Activated naive CD4-positive, alpha-beta T cell treated with anti-CD3 and anti-CD28 coated beads, Interleukin-2, amount 50 U/mL, for 16 hours (primary cell): ENCODE measurements around the gene LTBP1.
"Not testable (repeated sequence)": the region's sequence is repeated elsewhere in the genome, so short reads cannot be mapped to it uniquely, and the experiment has no call there.

Experiments
- DNase-seq: peaks from one replicate; pipeline ENCODE4 v3.0.0-alpha.2; 2020

Gene LTBP1

GRCh38 chr2:32946314-32947075 is at the start of gene LTBP1:
Gene LTBP1 (plus strand): TSS chr2:32946953. CDS start chr2:32947325, 372 bp downstream.
- peak; percentile 50 for DNase-seq

- no peak for DNase-seq
Measured at GRCh38 chr2:32900246-32900973, 46.3 kb upstream of the LTBP1 start.

- DNase-seq = no peak
Measured at GRCh38 chr2:32901313-32901712, 45.4 kb upstream of the LTBP1 start.

- no peak for DNase-seq
Measured at GRCh38 chr2:32902174-32902573, 44.6 kb upstream of the LTBP1 start.

GRCh38 chr2:32902986-32903385 is 43.8 kb upstream of the LTBP1 start:
- DNase-seq = no peak

GRCh38 chr2:32904074-32904473 is 42.7 kb upstream of the LTBP1 start:
- DNase-seq = no peak

- DNase-seq = no peak
Measured at GRCh38 chr2:32904751-32905150, 42.0 kb upstream of the LTBP1 start.

- no peak for DNase-seq
Measured at GRCh38 chr2:32905270-32905669, 41.5 kb upstream of the LTBP1 start.

- no peak for DNase-seq
Measured at GRCh38 chr2:32910883-32911598, 35.7 kb upstream of the LTBP1 start.

GRCh38 chr2:32915694-32916093 is 31.1 kb upstream of the LTBP1 start:
- no peak for DNase-seq

GRCh38 chr2:32918774-32919173 is 28.0 kb upstream of the LTBP1 start:
- DNase-seq = no peak

GRCh38 chr2:32919901-32920300 is 26.9 kb upstream of the LTBP1 start:
- not testable (repeated sequence) for DNase-seq

- DNase-seq = not testable (repeated sequence)
Measured at GRCh38 chr2:32921486-32921885, 25.3 kb upstream of the LTBP1 start.

- DNase-seq = no peak
Measured at GRCh38 chr2:32922501-32922900, 24.3 kb upstream of the LTBP1 start.

- no peak for DNase-seq
Measured at GRCh38 chr2:32923109-32923508, 23.6 kb upstream of the LTBP1 start.

- DNase-seq = no peak
Measured at GRCh38 chr2:32925283-32925815, 21.4 kb upstream of the LTBP1 start.

- no peak for DNase-seq
Measured at GRCh38 chr2:32925976-32926707, 20.6 kb upstream of the LTBP1 start.

- no peak for DNase-seq
Measured at GRCh38 chr2:32926708-32927084, 20.1 kb upstream of the LTBP1 start.

- DNase-seq = no peak
Measured at GRCh38 chr2:32930436-32930835, 16.3 kb upstream of the LTBP1 start.

- DNase-seq = no peak
Measured at GRCh38 chr2:32931519-32931918, 15.2 kb upstream of the LTBP1 start.

- DNase-seq = no peak
Measured at GRCh38 chr2:32931945-32932709, 14.6 kb upstream of the LTBP1 start.
